Fibroblast of the conjunctiva (primary cell): ENCODE data around the gene MEGF8.

Experiments used
- DNase-seq: peaks from one replicate; pipeline ENCODE4 v3.0.0-alpha.2; 2010; ENCODE audit warnings: low read depth

MEGF8 gene

GRCh38 chr19:42378225-42379215 lies 53.1 kb downstream of the MEGF8 start:
- no peak for DNase-seq

GRCh38 chr19:42380155-42380554 lies 54.7 kb downstream of the MEGF8 start:
- no peak for DNase-seq

- DNase-seq: no peak
These were observed 61.7 kb downstream of the MEGF8 start for GRCh38 chr19:42386974-42387707.

- DNase-seq: no peak
These were observed 63.5 kb downstream of the MEGF8 start for GRCh38 chr19:42388851-42389489.

GRCh38 chr19:42389899-42390298 lies 64.5 kb downstream of the MEGF8 start, which contains the start of gene CNFN:
Gene CNFN (minus strand): TSS chr19:42390297. CDS start chr19:42389037, 1,260 bp downstream.
- no peak for DNase-seq

GRCh38 chr19:42392165-42392564 lies 66.7 kb downstream of the MEGF8 start:
- no peak for DNase-seq

- DNase-seq: no peak
These were observed 69.3 kb downstream of the MEGF8 start for GRCh38 chr19:42394751-42395150.

- peak; percentile 98 for DNase-seq
These were observed 71.2 kb downstream of the MEGF8 start for GRCh38 chr19:42396381-42397262.

- DNase-seq: no peak
These were observed 72.1 kb downstream of the MEGF8 start for GRCh38 chr19:42397263-42398166.

- no peak for DNase-seq
These were observed 75.0 kb downstream of the MEGF8 start for GRCh38 chr19:42400404-42400803.

- peak; percentile 58 for DNase-seq
These were observed 76.2 kb downstream of the MEGF8 start for GRCh38 chr19:42401365-42402303.

GRCh38 chr19:42402376-42403116 lies 77.1 kb downstream of the MEGF8 start:
- no peak for DNase-seq

- no peak for DNase-seq
These were observed 78.2 kb downstream of the MEGF8 start for GRCh38 chr19:42403586-42403985.

GRCh38 chr19:42406111-42406510 lies 80.7 kb downstream of the MEGF8 start:
- DNase-seq: no peak

GRCh38 chr19:42407085-42407815 lies 81.8 kb downstream of the MEGF8 start:
- DNase-seq: no peak

- DNase-seq: no peak
These were observed 82.4 kb downstream of the MEGF8 start for GRCh38 chr19:42407816-42408175.

- DNase-seq: no peak
These were observed 84.0 kb downstream of the MEGF8 start for GRCh38 chr19:42409477-42409876.

- no peak for DNase-seq
These were observed 84.9 kb downstream of the MEGF8 start for GRCh38 chr19:42410371-42410770.
